Right cardiac atrium (tissue), 5 donors: ENCODE results near the gene TMEM258. TPM values are rescaled to one million over a fixed set of nuclear protein-coding genes. Genes with fewer than 3 reads are reported as not detected.

Experiments
- ATAC-seq, 2 donors: fragments of 200-7000 bp; cut with Tn5 transposase; one replicate each; pipeline versions ENCODE4 v1.8.0 to v1.9.1; 2020; ENCODE audit warnings: moderate library complexity in 2 of 2, mild to moderate bottlenecking in 1 of 2
- DNase-seq, 3 donors: peaks; one replicate each; pipeline ENCODE4 v3.0.0-alpha.2; 2020
- H3K27ac ChIP-seq: one replicate; pipeline ENCODE4 v1.5.1; 2013; ENCODE audit warnings: mild to moderate bottlenecking, low read length, control low read depth, moderate library complexity
- H3K27me3 ChIP-seq: one replicate; pipeline ENCODE4 v1.6.1; 2013; ENCODE audit not compliant: control insufficient read depth, insufficient read depth
- H3K4me1 ChIP-seq: one replicate; pipeline ENCODE4 v1.6.1; 2013; ENCODE audit warnings: low read length; ENCODE audit not compliant: control insufficient read depth, insufficient read depth
- H3K4me3 ChIP-seq: one replicate; pipeline ENCODE4 v1.5.1; 2013; ENCODE audit warnings: low read length, control low read depth
- H3K9me3 ChIP-seq: one replicate; pipeline ENCODE4 v1.6.1; 2013; ENCODE audit warnings: low read length; ENCODE audit not compliant: control insufficient read depth
- WGBS: extraction: QIAGEN DNeasy Blood & Tissue Kit; methylation state at CpG from one replicate; pipeline ENCODE4 v1.1.7; 2013; 5-methylcytosine and 5-hydroxymethylcytosine counted together
- intact Hi-C, 4 donors: fragments of 100-400 bp; cut with DNase I; formaldehyde crosslinking; loops; one replicate each; pipeline versions ENCODE4 v1.11.0 to v1.14.0; 2022 to 2023
- polyA plus RNA-seq: library from polyadenylated mRNA; stranded (reverse); fragments of 200-250 nt; gene quantifications from one replicate; pipeline ENCODE4 v1.2.3, GENCODE V29; 2013
- total RNA-seq, 4 donors: library from RNA; stranded (reverse); fragmentation: NEBNext Ultra II Directional; extraction: Animal tissue kit (Norgen Biotek cat#: 25700); gene quantifications; one replicate each; pipeline ENCODE4 v1.2.1, GENCODE V29; 2021
- donor health status: healthy with polysubstance abuse.
- donor health status: DM: no; HTN: yes; CAD: no.
- donor health status: DM: no; HTN: no; CAD: no.
- donor health status: DM: no; HTN: yes; CAD: no; lungs with severe emphysema.
- donor health status: DM: yes; HTN: yes; CAD: no.

Gene TMEM258
- total and polyA plus RNA-seq, 5 donors: 107 to 170 (median 113) TPM

DNA sequence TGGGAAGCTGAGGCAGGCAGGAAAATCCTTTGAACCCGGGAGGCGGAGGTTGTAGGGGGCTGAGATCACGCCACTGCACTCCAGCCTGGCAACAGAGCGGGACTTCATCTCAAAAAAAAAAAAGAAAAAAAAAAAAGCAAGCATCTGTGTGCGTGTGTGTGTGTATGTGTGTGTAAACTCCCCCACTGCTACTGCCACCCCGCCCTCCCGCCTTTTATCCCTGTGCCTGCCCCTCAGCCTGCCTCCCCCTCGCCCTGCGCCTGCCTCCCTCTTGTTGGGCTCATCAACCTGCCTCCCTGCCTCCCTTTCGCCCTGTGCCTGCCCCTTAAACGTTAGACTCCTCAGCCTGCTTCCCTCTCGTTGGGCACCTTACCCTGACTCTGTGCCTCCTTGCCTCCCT, 18.0 kb downstream of the TMEM258 start:
- Histone ChIP-seq H3K9me3 (no peaks in the 10 kb centered on the region), H3K4me3 (no peak overlapping the region), H3K4me1 (no peaks in the 10 kb centered on the region), H3K27me3 (no peaks in the 10 kb centered on the region), H3K27ac (no peak overlapping the region)
- intact Hi-C loops: no loop called here
- ATAC-seq: no peak
- 85% methylated on average over 12 of the region's 12 CpGs for WGBS
- peak in 2 of 3 donors; percentile 29 to 32 for DNase-seq

DNA sequence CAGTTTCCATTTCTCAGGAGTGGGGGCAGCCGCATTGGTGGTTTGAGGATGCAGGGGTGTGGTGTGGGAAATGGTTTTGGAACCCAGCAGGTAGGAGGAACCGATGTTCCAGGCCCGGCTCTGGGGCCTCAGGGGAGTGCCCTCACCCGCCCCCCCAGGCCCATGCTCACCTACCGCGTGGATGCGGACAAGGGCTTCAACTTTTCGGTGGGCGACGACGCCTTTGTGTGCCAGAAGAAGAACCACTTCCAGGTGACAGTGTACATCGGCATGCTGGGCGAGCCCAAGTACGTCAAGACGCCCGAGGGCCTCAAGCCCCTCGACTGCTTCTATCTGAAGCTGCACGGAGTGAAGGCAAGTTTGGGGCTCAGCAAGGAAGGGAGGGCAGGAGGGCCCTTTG, 18.6 kb downstream of the TMEM258 start:
- WGBS: 85% methylated on average over 18 of the region's 18 CpGs
- Histone ChIP-seq H3K4me3 (no peak overlapping the region), H3K4me1 (no peaks in the 10 kb centered on the region), H3K27ac (no peak overlapping the region), H3K9me3 (no peaks in the 10 kb centered on the region), H3K27me3 (no peaks in the 10 kb centered on the region)
- DNase-seq (peak in 2 of 3 donors; percentile 31 to 55), ATAC-seq (no peak)
- intact Hi-C loops: no loop called here

DNA sequence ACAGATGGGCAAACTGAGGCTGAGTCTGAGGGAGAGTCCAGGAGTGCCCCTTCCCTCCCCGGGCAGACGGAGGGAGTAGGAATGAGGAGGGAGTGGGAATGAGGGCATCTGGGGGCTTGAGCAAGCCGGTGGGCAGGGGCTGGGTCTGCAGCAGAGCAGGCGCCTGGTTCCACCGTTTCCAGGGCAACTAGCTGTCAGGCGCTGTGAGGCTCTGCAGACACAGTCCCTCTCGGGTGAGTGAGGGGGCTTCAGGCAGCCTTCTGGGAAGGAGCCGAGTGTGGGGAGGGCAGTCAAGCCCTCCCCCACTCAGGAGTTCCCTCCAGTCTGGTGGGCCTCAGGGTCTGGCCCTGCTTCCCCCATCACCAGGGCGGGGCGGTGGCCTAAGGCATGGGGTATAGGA, 19.0 kb downstream of the TMEM258 start:
- intact Hi-C loops: no loop called here
- 75% methylated on average over 10 of the region's 10 CpGs for WGBS
- no peak for DNase-seq
- Histone ChIP-seq H3K27ac (no peak overlapping the region), H3K9me3 (no peaks in the 10 kb centered on the region), H3K27me3 (no peaks in the 10 kb centered on the region), H3K4me1 (no peaks in the 10 kb centered on the region), H3K4me3 (no peak overlapping the region)
- no peak for ATAC-seq

DNA sequence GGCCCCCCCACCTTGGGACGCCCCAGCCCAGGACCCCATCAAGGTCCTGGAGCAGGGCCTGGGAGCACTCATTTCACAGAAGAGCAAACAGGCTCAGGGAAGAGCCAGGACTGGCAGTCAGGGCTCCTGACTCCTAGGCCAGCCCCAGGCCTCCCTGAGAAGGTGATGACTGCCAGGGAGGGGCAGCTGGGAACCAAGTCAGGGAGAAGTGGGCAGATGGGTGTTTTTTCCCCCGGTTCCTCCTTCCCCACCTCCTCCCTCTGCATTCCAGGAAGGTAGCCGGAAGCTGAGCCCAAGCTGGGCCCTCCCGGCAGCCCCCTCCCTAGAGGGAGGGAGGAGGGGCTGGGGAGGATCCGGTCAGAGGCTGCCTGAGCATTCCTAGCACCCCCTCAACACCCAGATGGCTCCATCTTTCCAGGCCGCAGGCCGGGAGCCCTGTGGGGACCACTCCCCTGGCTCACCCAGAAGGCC, 20.4 kb downstream of the TMEM258 start:
- 45% methylated on average over 7 of the region's 7 CpGs for WGBS
- Histone ChIP-seq H3K4me3 (no peak overlapping the region), H3K27me3 (no peaks in the 10 kb centered on the region), H3K4me1 (no peaks in the 10 kb centered on the region), H3K9me3 (no peaks in the 10 kb centered on the region), H3K27ac (no peak overlapping the region)
- intact Hi-C loops: no loop called here
- ATAC-seq (no peak), DNase-seq (no peak)

DNA sequence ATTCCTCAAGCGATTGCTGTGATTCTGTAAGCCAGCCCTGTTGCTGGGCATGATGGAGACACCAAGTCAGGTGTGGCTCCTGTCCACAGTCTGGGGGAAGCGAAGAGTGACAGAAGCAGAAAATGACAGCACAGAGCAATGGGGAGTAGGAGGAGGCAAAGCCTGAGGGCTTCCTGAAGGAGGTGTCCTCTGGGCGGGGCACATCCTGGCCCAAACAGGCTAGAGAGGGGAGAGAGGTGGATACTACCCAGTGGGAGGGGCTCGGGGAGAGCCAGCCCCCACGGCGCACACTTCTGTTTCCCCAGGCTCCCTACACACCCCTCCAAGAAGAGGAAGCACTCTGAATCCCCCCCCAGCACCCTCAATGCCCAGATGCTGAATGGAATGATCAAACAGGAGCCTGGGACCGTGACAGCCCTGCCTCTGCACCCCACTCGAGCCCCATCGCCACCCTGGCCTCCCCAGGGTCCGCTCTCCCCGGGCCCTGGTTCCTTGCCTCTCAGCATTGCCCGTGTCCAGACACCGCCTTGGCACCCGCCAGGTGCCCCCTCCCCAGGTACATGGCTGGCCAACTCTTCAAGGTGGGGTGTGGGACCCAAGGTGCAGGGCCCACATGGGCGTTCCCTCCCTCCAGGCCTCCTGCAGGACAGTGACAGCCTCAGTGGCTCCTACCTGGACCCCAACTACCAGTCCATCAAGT, 21.1 kb downstream of the TMEM258 start:
- no peak overlapping the region for H3K27ac ChIP-seq
- no peak for ATAC-seq
- H3K4me1 ChIP-seq: no peaks in the 10 kb centered on the region
- no peaks in the 10 kb centered on the region for H3K9me3 ChIP-seq
- intact Hi-C loops: no loop called here
- H3K27me3 ChIP-seq: no peaks in the 10 kb centered on the region
- H3K4me3 ChIP-seq: no peak overlapping the region
- 87% methylated on average over 15 of the region's 15 CpGs for WGBS
- no peak for DNase-seq

DNA sequence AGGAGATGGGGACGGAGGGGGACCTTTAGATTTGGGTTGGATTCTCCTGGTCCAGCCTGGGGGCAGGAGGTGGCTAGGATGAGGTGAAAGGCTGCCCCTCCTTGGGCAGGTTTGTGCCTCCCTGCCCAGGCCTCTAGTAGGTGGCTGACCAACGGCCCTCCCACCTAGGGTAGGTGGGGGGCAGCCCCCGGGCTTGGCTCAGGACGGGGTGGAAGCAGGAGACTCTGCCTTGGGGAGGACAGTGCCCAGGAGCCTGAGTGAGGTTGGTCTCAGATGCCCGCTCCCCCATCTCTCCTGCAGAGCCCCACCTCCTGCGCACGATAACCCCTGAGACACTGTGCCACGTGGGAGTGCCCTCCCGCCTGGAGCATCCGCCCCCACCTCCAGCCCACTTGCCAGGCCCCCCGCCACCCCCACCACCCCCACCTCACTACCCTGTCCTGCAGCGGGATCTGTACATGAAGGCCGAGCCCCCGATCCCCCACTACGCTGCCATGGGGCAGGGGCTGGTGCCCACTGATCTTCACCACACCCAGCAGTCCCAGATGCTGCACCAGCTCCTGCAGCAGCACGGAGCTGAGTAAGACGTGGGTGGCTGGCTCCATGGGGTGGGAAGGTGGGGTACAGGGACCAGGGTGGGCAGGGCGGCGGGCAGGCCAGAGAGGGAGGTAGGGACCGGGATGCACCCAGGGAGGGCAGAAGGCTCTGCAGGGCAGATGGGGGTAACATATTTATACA, 22.3 kb downstream of the TMEM258 start:
- Histone ChIP-seq H3K9me3 (no peaks in the 10 kb centered on the region), H3K27ac (no peak overlapping the region), H3K4me3 (no peak overlapping the region), H3K27me3 (no peaks in the 10 kb centered on the region), H3K4me1 (no peaks in the 10 kb centered on the region)
- ATAC-seq: no peak
- intact Hi-C loops: no loop called here
- DNase-seq: no peak
- WGBS: 85% methylated on average over 20 of the region's 20 CpGs

DNA sequence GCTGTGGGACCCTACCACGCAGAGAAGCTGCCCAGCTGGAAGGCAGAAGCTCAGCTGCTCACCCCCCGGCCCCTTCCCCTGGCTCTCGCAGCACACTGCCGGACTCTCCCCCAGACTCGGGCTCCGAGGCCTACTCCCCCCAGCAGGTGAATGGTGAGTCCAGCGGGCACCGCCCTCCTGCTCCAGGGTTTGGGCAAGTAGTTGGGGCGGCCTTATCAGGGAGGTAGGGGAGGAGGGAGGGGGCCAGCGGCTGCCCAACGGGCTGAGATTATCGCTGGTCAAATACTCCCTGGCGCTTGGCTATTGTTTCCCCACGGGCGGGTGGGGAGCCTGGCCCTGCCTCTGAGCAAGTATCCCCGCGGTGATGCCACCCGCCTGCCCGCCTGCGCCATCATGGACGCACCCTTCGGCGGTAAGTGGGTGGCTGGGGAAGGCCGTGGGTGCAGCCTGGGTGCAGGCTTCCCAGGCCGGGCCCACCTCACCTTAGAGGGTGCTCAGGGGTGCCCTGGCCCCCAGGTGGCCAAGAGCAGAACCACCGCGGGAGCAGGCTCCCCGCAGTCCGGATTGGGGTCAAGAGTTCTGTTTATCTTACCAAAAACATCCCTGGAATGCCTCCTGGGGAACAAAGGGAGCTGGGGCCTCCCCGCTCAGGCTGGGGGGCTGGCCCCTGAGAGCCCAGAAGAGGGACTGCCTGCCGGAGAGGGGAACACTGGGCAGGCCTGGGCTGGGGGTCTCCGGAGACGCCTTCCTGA, 23.1 kb downstream of the TMEM258 start:
- 60% methylated on average over 33 of the region's 33 CpGs for WGBS
- Histone ChIP-seq H3K9me3 (no peaks in the 10 kb centered on the region), H3K4me3 (no peak overlapping the region), H3K27me3 (no peaks in the 10 kb centered on the region), H3K4me1 (no peaks in the 10 kb centered on the region), H3K27ac (no peak overlapping the region)
- DNase-seq (no peak), ATAC-seq (no peak)
- intact Hi-C loops: no loop called here

DNA sequence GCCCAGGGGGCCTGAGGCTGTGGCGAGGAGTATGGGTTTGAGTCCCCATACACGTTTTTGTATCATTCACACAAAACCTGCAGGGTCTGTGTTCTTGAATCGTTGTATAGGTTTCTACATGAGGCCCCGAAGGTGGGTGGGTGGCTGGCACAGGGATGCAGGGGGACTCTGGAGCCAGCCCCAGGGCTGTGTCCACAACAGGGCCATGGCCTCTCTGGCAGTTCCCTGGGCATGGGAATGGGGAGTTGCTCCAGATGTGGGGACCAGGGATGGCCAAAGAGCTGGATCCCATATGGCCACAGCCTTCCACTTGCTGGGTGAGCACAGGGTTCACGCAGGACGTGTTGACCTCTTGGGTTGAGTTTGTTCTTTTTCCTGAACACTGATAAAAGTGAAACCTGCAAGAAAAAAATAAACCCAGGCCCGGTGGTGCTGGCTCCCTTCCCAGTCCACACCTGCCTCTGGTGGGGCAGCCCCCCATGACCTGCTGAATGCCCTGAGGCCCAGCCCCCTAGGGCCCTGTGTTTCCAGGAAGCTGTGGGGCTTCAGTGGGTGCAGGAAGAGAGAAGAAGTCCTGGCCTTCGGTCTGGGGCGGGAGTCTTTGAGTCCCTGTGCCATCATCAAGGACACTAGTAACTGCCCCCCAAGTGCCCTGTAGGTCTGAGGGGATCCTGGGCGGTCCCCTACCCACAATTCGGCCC, 23.9 kb downstream of the TMEM258 start:
- DNase-seq (no peak), ATAC-seq (no peak)
- no peak overlapping the region for H3K4me3 ChIP-seq
- no peak overlapping the region for H3K27ac ChIP-seq
- no peaks in the 10 kb centered on the region for H3K27me3 ChIP-seq
- intact Hi-C loops: no loop called here
- WGBS: 73% methylated on average over 11 of the region's 11 CpGs
- H3K9me3 ChIP-seq: no peaks in the 10 kb centered on the region
- no peaks in the 10 kb centered on the region for H3K4me1 ChIP-seq

DNA sequence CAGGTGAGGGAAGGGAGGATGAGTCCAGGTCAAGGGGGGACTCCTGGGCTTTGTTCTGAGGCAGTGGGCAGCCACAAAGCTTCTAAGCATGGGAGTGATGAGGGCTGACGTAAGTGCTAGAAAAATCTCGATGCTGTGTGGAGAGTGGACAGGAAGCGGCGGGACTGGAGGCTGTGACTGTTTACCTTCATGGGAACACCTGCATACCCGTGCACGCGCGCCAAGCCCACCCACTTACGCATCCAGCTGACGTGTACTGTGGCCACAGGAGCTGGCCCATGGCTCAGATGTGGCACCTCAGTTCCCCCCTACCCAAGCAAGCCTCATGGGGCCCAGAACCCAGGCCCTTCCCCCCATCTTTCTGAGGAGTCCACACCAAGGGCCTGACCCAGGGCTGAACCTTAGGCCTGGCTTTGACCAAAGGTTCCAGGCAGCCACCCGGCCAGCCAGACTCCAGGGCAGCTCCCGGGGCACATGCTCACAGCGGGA, 26.0 kb downstream of the TMEM258 start:
- Histone ChIP-seq H3K4me3 (no peak overlapping the region), H3K27ac (no peak overlapping the region), H3K9me3 (no peaks in the 10 kb centered on the region), H3K27me3 (no peaks in the 10 kb centered on the region), H3K4me1 (no peaks in the 10 kb centered on the region)
- no peak for ATAC-seq
- 69% methylated on average over 13 of the region's 13 CpGs for WGBS
- DNase-seq: no peak
- intact Hi-C loops: no loop called here

DNA sequence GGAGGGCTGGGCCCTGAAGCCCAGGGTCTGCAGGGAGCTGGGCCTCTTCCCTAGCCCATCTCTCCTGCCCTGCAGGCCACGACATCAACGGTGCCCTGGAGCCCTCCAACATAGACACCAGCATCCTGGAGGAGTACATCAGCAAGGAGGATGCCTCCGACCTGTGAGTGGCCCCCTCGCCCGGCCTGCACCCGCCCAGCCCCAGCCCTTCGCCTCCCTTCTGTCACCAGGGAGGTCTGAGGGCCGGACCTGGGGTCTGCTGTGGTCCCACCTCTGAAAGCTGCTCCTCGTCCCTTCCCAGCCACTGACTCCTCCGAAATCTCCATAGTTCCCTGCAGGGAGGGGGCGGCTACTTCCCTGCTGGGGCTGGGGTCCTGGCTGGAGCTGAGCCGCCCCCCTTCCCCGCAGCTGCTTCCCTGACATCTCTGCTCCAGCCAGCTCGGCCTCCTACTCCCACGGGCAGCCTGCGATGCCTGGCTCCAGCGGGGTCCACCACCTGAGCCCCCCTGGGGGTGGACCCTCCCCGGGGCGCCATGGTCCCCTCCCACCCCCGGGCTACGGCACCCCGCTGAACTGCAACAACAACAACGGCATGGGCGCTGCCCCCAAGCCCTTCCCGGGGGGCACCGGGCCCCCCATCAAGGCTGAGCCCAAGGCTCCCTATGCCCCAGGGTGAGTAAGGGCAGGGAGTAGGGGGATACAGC, 26.7 kb downstream of the TMEM258 start:
- ATAC-seq (no peak), DNase-seq (no peak)
- Histone ChIP-seq H3K4me3 (no peak overlapping the region), H3K27me3 (no peaks in the 10 kb centered on the region), H3K9me3 (no peaks in the 10 kb centered on the region), H3K27ac (no peak overlapping the region), H3K4me1 (no peaks in the 10 kb centered on the region)
- intact Hi-C loops: no loop called here
- 82% methylated on average over 26 of the region's 26 CpGs for WGBS
